B cell (primary cell): ENCODE measurements around the gene TMEM256. TPM values are rescaled to one million over a fixed set of nuclear protein-coding genes. Genes with fewer than 3 reads are reported as not detected.

Experiments
- ATAC-seq: fragments of 200-7000 bp; cut with Tn5 transposase; one replicate; pipeline ENCODE4 v1.10.0; 2021; ENCODE audit warnings: low read depth, mild to moderate bottlenecking, moderate number of reproducible peaks, moderate library complexity
- CTCF ChIA-PET: fragments of 350-600 bp; sonication (Branson Sonifier 250); formaldehyde crosslinking; loops from one replicate; lab custom pipeline; 2021; ENCODE audit warnings: antibody characterized with exemption, inconsistent platforms; lab: Charles Lee
- POLR2A ChIA-PET: fragments of 350-600 bp; sonication (Branson Sonifier 250); formaldehyde crosslinking; loops from one replicate; lab custom pipeline; 2021; ENCODE audit warnings: antibody characterized with exemption; lab: Charles Lee
- DNase-seq: peaks from one replicate; pipeline ENCODE4 v3.0.0; 2013
- H2AFZ ChIP-seq: 2 replicates; pipeline ENCODE4 v1.6.1; 2012; ENCODE audit warnings: mild to moderate bottlenecking, low read depth, low read length; ENCODE audit not compliant: insufficient read depth, poor library complexity, severe bottlenecking
- H3K27ac ChIP-seq, 2 donors: 1 replicate in 1 of 2; 2 replicates in 1 of 2; pipeline ENCODE4 v1.5.1; 2012 to 2013; ENCODE audit warnings: low read length in 2 of 2, mild to moderate bottlenecking in 2 of 2, moderate library complexity in 1 of 2
- H3K27me3 ChIP-seq, 4 experiments: fragments of 200-600 bp in 1 of 4; sonication (generic) in 1 of 4; replicated peaks in 1 of 4; 1 replicate in 2 of 4; 2 replicates in 2 of 4; pipeline versions ENCODE4 v1.6.1 to v1.7.0; 2013 to 2016; ENCODE audit warnings: low read length in 3 of 4, mild to moderate bottlenecking in 2 of 4, mixed read lengths in 1 of 4, moderate library complexity in 1 of 4; ENCODE audit not compliant: insufficient read depth in 4 of 4, control insufficient read depth in 3 of 4; ENCODE audit errors: control extremely low read depth in 1 of 4
- H3K36me3 ChIP-seq, 2 experiments: replicated peaks in 1 of 2; 1 replicate in 1 of 2; 2 replicates in 1 of 2; pipeline versions ENCODE4 v1.6.1 to v1.7.1; 2013; ENCODE audit warnings: low read length in 1 of 2; ENCODE audit not compliant: insufficient read depth in 2 of 2, control insufficient read depth in 1 of 2; ENCODE audit errors: control extremely low read depth in 1 of 2, extremely low read depth in 1 of 2
- H3K4me1 ChIP-seq, 2 donors: fragments of 200-600 bp in 1 of 2; sonication (generic) in 1 of 2; 1 replicate in 1 of 2; 2 replicates in 1 of 2; pipeline versions ENCODE4 v1.5.1 to v1.6.1; 2013 to 2017; ENCODE audit warnings: low read length in 2 of 2; ENCODE audit not compliant: control insufficient read depth in 2 of 2, insufficient read depth in 2 of 2
- H3K4me2 ChIP-seq: replicated peaks from 2 replicates; pipeline ENCODE3; 2012; ENCODE audit warnings: mild to moderate bottlenecking, low read depth, low read length; ENCODE audit not compliant: poor library complexity, severe bottlenecking
- H3K4me3 ChIP-seq, 5 experiments: fragments of 200-600 bp in 1 of 5; sonication (generic) in 1 of 5; 1 replicate in 3 of 5; 2 replicates in 2 of 5; pipeline versions ENCODE4 v1.5.1 to v1.7.0; 2011 to 2016; ENCODE audit warnings: low read length in 4 of 5, mild to moderate bottlenecking in 4 of 5, low read depth in 2 of 5, control low read depth in 1 of 5, moderate library complexity in 1 of 5; ENCODE audit not compliant: insufficient read depth in 1 of 5; ENCODE audit errors: control extremely low read depth in 1 of 5, extremely low read depth in 1 of 5
- H3K79me2 ChIP-seq: fragments of 200-600 bp; sonication (generic); one replicate; pipeline ENCODE4 v1.6.0; 2016; ENCODE audit warnings: low read length; ENCODE audit not compliant: control insufficient read depth, insufficient read depth
- H3K9ac ChIP-seq: fragments of 200-600 bp; sonication (generic); 2 replicates; pipeline ENCODE4 v1.6.1; 2017; ENCODE audit warnings: mild to moderate bottlenecking, low read length, moderate library complexity
- H3K9me3 ChIP-seq, 3 donors: one replicate each; pipeline versions ENCODE4 v1.6.1 to v1.7.1; 2013; ENCODE audit warnings: low read length in 2 of 3; ENCODE audit not compliant: control insufficient read depth in 2 of 3, insufficient read depth in 1 of 3; ENCODE audit errors: control extremely low read depth in 1 of 3
- H4K20me1 ChIP-seq: 2 replicates; pipeline ENCODE4 v1.6.0; 2012; ENCODE audit warnings: mild to moderate bottlenecking, low read length; ENCODE audit not compliant: insufficient read depth, control insufficient read depth, poor library complexity, severe bottlenecking
- H3K27ac Mint-ChIP-seq: one replicate; pipeline ENCODE4 v1.8.0; 2021; ENCODE audit warnings: mixed read lengths
- H3K27me3 Mint-ChIP-seq: one replicate; pipeline ENCODE4 v1.8.0; 2021; ENCODE audit warnings: mixed read lengths
- H3K4me1 Mint-ChIP-seq: one replicate; pipeline ENCODE4 v1.8.0; 2021; ENCODE audit warnings: mixed read lengths
- H3K4me3 Mint-ChIP-seq: one replicate; pipeline ENCODE4 v1.8.0; 2021; ENCODE audit warnings: mixed read lengths
- H3K9me3 Mint-ChIP-seq: one replicate; pipeline ENCODE4 v1.8.0; 2022; ENCODE audit warnings: mixed read lengths; ENCODE audit not compliant: insufficient read depth
- EZH2 ChIP-seq: IDR thresholded peaks from 2 replicates; pipeline ENCODE4 v1.6.1; 2012; ENCODE audit warnings: borderline replicate concordance, low read depth, mild to moderate bottlenecking, moderate library complexity, low read length; ENCODE audit not compliant: insufficient read depth, poor library complexity, severe bottlenecking
- WGBS: methylation state at CpG from one replicate; pipeline ENCODE4 v1.1.5; 2013; ENCODE audit warnings: missing lambda C conversion rate; ENCODE audit not compliant: insufficient coverage; 5-methylcytosine and 5-hydroxymethylcytosine counted together
- intact Hi-C: fragments of 100-400 bp; cut with micrococcal nuclease; formaldehyde crosslinking; loops from one replicate; pipeline ENCODE4 v1.10.0; 2022
- polyA plus RNA-seq: library from polyadenylated mRNA; depleted of rRNA; stranded (reverse); fragments of >200 nt; gene quantifications from 2 replicates; pipeline ENCODE4 v1.2.3, GENCODE V29; 2012
- total RNA-seq, 2 donors: library from RNA; stranded (reverse); fragments of 120-200 nt in 1 of 2; gene quantifications; 1 replicate in 1 of 2; 2 replicates in 1 of 2; pipeline versions ENCODE4 v1.2.3 to v1.2.4, GENCODE V29; 2013 to 2022
- TF ChIP-seq, protein P1 (sequence below): fragments of 200-600 bp; IDR thresholded peaks from one replicate; pipeline ENCODE4 v1.8.0; 2022; ENCODE audit warnings: antibody characterized with exemption, mild to moderate bottlenecking

TMEM256 gene
- total and polyA plus RNA-seq, 2 donors (not counting 1 experiment from before 2014, with no cell fraction given): 65.4 to 67.8 TPM

DNA sequence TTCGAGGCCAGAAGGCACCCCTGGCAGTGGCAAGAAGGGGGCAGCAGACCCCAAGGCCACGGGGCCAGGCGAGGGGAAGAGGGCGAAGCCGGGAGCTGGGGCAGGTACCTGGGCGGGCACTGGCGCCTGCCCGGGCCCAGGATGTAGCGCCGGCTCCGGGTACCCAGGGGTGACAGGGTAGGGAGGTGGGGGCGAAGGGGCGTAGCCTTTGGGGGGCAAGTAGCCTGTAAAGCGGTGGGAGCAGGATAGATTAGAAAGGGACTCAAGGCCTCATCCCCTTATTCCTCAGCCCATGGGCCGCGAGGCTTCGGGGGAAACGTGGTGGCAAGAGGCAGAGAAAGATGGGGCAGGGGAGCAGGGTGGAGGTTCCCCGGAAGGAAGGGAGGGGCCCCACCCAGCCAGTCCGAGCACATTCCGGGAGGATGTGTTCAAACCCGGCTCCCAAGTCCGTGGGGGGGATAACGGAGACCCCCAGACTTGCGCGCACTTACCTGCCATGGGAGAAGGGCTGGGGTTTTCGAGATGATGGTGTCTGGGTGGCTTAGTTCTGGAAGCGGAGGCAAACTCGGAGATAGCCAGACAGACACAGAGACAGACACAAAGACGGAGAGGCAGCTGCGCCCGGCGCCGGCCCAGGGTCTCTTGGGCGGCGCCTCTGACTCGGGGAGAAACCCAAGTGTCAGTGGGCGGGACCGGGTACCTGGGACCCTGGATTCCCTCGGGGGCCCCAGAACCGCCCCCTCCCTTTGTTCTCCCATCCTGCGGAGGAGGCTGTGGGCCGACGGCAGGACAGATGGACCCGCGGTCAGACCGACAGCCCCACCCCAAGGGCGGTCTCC, 10.1 kb downstream of the TMEM256 start:
- H3K79me2 ChIP-seq: peaks cover 10% of the 10 kb centered on the region
- H3K4me1 ChIP-seq: peaks cover 12 to 16% of the 10 kb centered on the region in 2 donors
- peaks cover 0 to 34% of the 10 kb centered on the region in 2 experiments for H3K36me3 ChIP-seq
- TF ChIP-seq, protein P1, sequence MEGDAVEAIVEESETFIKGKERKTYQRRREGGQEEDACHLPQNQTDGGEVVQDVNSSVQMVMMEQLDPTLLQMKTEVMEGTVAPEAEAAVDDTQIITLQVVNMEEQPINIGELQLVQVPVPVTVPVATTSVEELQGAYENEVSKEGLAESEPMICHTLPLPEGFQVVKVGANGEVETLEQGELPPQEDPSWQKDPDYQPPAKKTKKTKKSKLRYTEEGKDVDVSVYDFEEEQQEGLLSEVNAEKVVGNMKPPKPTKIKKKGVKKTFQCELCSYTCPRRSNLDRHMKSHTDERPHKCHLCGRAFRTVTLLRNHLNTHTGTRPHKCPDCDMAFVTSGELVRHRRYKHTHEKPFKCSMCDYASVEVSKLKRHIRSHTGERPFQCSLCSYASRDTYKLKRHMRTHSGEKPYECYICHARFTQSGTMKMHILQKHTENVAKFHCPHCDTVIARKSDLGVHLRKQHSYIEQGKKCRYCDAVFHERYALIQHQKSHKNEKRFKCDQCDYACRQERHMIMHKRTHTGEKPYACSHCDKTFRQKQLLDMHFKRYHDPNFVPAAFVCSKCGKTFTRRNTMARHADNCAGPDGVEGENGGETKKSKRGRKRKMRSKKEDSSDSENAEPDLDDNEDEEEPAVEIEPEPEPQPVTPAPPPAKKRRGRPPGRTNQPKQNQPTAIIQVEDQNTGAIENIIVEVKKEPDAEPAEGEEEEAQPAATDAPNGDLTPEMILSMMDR: no peak
- TF ChIP-seq EZH2: no peak
- Mint-ChIP-seq H3K27ac (peak overlapping the region; percentile 92), H3K9me3 (no peaks in the 10 kb centered on the region), H3K27me3 (no peaks in the 10 kb centered on the region), H3K4me3 (peak overlapping the region; percentile 89), H3K4me1 (peaks cover 12% of the 10 kb centered on the region)
- POLR2A ChIA-PET: interaction anchor here (1.0 to 1.4 kb wide), 4 partner anchors 10 to 293 kb away, joined by 3 to 15 read pairs (median 4); partner anchors contain the start of genes POLR2A and TMEM256
- peak overlapping the region; percentile 91 for H2AFZ ChIP-seq
- H3K4me2 ChIP-seq: peak overlapping the region; percentile 75
- H3K27me3 ChIP-seq: no peaks in the 10 kb centered on the region
- CTCF ChIA-PET: interaction anchor here (1.4 to 3.2 kb wide), 3 partner anchors 38 to 195 kb away, joined by 3 to 13 read pairs (median 4); partner anchors contain the start of gene TMEM95
- peak overlapping the region; percentile 55 to 83 for H3K27ac ChIP-seq
- peak overlapping the region; percentile 2 to 84 (median 81) for H3K4me3 ChIP-seq
- peak; percentile 90 for DNase-seq
- peak overlapping the region; percentile 88 for H3K9ac ChIP-seq
- H3K9me3 ChIP-seq: no peaks in the 10 kb centered on the region
- intact Hi-C loops: loop anchor here (1.0 kb wide), 5 partner anchors 10 to 89 kb away; partner anchors contain the start of gene TMEM256
- peak; percentile 62 for ATAC-seq
- WGBS: 4% methylated on average over 38 of the region's 48 CpGs
- H4K20me1 ChIP-seq: no peaks in the 10 kb centered on the region
